Glomerular endothelial cell (primary cell): Measurements from ENCODE around the gene PYGL. TPM values are rescaled to one million over a fixed set of nuclear protein-coding genes. Genes with fewer than 3 reads are reported as not detected.
"Not testable (repeated sequence)": the region's sequence is repeated elsewhere in the genome, so short reads cannot be mapped to it uniquely, and the experiment has no call there.

Experiments
- DNase-seq: peaks from one replicate; pipeline ENCODE4 v3.0.0-alpha.2; 2011; ENCODE audit warnings: low read depth, low spot score; ENCODE audit errors: extremely low read depth
- total RNA-seq: library from RNA; depleted of rRNA; stranded (reverse); fragments of >200 nt; gene quantifications from 2 replicates; pipeline ENCODE4 v1.2.3, GENCODE V29; 2015

Gene PYGL
- total RNA-seq, 1 donor from 2014 or later = 46.8 TPM

GRCh38 chr14:50929506-50929905 lies 14.8 kb downstream of the PYGL start:
- no peak for DNase-seq

GRCh38 chr14:50928002-50928635 lies 16.2 kb downstream of the PYGL start:
- no peak for DNase-seq

DNA sequence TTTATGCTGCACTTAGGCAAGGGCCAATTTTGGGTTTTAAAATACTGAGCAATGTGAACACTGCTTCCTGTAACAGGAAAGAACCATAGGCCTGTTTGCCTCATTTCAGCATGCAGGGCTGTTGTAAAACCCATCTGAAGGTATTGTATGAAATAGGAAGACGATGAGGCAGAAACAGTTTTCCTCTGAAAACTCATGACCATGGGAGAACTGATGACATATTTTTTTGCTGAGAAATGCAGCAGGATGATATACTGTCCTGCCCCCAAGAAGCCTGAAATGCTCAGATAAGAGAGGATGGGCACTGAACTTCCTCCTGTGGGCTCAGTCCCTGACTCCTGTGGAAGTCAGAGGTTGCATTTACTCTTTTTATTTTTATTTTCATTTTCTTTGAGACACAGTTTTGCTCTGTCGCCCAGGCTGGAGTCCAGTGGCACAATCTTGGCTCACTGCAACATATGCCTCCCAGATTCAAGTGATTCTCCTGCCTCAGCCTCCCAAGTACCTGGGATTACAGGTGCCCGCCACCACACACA lies 17.4 kb downstream of the PYGL start:
- no peak for DNase-seq

DNA sequence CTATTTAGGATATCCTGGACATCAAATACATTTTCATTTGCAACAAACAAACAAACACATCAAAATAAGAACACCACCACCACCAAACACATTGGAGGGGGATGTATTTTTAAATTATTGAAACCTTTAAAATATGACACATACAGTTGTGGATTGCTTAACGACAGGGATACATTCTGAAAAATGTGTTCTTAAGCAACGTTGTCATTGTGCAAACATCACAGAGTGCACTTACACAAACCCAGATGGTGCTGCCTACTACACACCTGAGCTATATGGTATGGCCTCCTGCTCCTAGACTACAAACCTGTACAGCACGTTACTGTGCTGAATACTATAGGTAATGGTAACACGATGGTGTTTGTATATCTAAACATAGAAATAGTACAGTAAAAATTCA lies 19.4 kb downstream of the PYGL start:
- no peak for DNase-seq

DNA sequence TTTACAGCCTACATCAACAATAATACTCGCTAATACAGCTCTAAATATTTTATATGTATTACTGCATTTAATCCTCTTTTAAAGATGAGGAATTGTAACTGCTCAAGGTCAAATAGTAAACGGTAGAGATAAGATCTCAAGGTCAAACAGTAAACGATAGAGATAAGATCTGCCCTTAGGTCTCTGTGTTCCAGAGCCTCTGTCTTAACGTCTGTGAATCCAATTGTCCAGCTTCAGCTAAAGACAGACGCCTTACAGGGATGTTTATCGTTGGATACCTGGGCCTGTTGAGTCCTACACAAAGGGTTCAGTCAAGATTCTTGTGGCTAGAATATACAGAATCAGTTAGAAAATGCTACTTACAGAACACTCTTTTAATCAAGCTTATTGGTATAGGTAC lies 20.0 kb downstream of the PYGL start:
- DNase-seq = no peak

- DNase-seq = no peak
Observed at GRCh38 chr14:50922803-50923202, 21.5 kb downstream of the PYGL start.

DNA sequence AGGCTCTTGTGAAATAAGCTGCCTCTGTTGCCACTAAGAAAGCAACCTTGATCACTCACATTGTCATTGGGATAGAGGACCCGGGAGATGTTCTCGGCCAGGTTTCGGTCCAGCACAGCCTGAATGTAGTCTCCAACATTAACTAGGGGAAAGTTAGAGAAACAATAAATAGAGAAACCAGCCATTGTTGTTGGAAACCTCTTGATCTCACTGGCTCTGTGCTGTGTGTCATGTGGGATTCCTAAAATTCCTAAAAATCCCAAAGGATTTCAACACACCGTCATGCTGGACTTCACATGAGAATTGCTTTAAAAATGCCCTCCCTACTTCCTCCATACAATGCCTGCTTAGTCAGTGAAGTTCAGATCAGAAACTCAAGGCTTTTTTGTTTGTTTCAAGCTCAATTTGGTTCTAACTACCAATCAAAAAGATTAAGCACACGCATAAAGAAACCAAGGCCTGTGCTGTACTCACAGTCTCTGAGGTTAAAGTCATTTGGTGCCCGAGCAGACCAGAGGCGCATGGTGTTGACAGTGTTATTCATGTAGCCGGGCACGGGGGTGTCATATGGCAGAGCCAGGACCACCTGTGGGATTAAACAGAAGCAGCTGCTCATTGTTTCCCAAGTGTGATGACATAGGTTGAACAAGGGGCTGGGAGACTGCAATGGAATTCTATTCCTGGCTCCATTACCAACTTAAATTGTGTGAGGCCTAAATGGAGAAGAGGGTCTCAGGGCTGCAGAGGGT lies 23.6 kb downstream of the PYGL start:
- DNase-seq = no peak

DNA sequence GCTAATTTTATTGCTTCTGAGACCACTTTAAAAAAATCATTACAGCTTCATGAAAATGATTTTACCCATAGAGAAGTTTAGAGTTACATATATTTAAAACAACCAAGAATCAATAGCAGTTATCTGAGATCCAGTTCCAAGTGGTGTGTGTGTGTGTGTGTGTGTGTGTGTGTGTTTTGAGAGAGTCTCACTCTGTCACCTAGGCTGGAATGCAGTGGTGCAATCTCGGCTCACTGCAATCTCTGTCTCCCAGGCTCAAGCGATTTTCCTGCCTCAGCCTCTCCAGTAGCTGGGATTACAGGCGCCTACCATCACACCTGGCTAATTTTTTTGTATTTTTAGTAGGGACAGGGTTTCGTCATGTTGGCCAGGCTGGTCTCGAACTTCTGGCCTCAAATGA lies 24.8 kb downstream of the PYGL start:
- not testable (repeated sequence) for DNase-seq

DNA sequence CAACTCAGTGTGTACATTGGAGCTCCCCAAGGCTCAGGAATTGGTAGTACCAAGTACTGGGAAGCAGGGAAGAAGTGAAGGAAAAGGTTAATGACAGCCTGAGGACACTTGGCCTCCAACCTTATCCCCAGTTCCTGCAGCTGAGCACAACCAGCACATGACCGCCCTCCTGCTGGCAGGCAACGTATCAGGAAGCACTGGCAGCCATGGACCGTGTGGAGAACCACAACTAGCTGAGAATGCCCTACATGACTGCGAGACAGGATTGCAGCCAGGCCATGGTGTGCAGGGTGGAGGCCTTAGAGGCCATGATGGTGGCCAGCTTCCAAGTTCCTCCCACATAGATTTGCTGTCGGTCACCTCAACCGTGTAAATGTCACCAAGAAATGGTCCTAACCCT lies 26.8 kb downstream of the PYGL start:
- DNase-seq = no peak

GRCh38 chr14:50910495-50911420 lies 33.5 kb downstream of the PYGL start:
- DNase-seq = no peak

- DNase-seq = no peak
Observed at GRCh38 chr14:50906326-50907065, 37.8 kb downstream of the PYGL start.

DNA sequence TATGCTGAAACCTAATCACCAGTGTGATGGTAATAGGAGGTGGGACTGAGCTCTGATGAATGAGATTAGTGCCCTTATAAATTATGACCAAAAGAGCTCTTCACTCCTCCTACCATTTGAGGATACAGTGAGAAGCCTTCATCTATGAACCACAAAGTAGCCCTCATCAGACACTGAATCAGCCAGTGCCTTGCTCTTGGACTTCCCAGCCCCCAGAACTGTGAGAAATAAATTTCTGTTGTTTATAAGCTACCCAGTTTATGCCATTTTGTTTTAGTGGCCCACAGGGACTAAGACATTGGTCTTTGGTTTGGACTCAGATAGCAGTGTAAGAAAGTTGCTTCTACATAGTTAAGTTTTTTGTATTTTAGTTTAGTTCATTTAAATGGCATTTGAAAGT lies 39.6 kb downstream of the PYGL start:
- no peak for DNase-seq

GRCh38 chr14:50901361-50901760 lies 42.9 kb downstream of the PYGL start:
- no peak for DNase-seq

- DNase-seq = no peak
Observed at GRCh38 chr14:50897658-50898175, 46.6 kb downstream of the PYGL start.

DNA sequence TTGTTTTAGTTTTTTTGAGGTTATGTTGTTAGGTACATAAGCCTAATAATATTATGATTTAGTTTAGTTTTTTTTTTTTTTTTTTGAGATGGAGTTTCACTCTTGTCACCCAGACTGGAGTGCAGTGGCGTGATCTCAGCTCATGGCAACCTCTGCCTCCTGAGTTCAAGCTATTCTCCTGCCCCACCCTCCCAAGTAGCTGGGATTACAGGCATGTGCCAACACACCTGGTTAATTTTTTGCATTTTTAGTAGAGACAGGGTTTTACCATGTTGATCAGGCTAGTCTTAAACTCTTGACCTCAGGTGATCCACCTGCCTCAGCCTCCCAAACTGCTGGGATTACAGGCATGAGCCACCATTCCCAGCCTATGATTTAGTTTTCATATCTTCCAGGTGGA lies 47.3 kb downstream of the PYGL start:
- DNase-seq = not testable (repeated sequence)

DNA sequence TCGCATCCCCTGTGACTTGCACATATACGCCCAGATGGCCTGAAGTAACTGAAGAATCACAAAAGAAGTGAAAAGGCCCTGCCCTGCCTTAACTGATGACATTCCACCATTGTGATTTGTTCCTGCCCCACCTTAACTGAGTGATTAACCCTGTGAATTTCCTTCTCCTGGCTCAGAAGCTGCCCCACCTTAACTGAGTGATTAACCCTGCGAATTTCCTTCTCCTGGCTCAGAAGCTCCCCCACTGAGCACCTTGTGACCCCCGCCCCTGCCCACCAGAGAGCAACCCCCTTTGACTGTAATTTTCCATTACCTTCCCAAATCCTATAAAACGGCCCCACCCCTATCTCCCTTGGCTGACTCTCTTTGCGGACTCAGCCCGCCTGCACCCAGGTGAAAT lies 47.9 kb downstream of the PYGL start:
- DNase-seq = not testable (repeated sequence)

DNA sequence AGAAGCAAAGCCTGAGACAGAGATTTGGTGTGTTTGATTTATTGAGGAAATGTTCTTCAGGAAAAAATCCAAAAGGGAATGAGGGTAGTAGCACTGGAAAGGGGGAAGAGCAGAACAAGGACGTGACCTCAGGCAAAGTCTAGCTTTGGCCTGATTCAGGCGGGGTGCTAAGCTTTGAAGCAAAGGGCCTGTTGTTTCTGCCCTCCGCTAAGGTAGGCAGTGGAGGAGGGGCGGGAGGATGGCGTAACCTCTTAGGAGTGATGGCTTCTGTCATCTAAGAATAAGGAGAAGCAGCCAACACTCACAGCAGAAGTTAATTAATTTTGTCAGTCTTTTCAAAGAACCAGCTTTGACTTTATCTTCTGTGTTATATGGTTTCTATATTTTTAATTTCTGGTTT lies 52.0 kb downstream of the PYGL start:
- DNase-seq = no peak

DNA sequence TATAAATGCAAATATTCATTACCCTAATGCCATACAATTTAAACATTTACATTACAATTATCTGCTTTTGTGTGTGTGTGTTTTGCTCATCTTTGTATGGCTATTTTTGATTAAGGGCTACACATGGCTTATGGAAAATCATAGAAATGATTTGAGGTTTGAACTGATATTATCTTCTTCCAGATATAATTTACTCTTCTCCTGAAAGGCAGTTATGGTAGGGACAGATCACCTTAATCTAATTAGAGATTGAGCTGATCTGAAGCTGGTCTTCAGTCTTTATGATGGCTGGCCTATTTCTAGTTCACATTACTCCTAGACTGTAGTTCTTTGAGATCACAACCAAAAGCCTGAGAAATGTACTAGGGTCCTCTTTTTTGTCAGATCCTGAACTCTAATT lies 56.8 kb downstream of the PYGL start:
- no peak for DNase-seq

DNA sequence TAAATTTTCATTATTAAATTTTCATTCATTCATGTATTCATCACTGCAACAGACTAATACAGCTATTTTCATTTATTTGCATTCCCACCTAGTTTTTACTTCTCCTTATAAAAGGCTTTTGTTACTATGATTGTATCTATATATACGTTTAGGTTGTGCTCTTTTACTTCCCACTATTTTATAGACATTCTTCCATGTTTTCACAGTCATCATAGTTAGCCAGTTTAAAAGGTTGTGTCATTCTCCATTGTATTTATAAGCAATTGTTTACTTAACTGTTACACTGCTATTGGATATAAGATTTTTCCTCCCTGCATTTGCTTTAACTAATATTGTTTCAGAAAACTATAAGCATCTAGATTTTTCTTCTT lies 60.5 kb downstream of the PYGL start:
- DNase-seq = no peak
